CD4-positive, alpha-beta T cell (primary cell): ENCODE results near the gene MT2A. TPM values are rescaled to one million over a fixed set of nuclear protein-coding genes. Genes with fewer than 3 reads are reported as not detected.

Experiments
- ATAC-seq: fragments of 200-7000 bp; cut with Tn5 transposase; one replicate; pipeline ENCODE4 v1.10.0; 2022; ENCODE audit warnings: mild to moderate bottlenecking; ENCODE audit not compliant: poor library complexity
- CTCF ChIA-PET: fragments of 350-600 bp; sonication (Branson Sonifier 250); formaldehyde crosslinking; loops from one replicate; lab custom pipeline; 2021; ENCODE audit warnings: antibody characterized with exemption, inconsistent platforms; lab: Charles Lee
- POLR2A ChIA-PET: fragments of 350-600 bp; sonication (Branson Sonifier 250); formaldehyde crosslinking; loops from one replicate; lab custom pipeline; 2021; ENCODE audit warnings: antibody characterized with exemption, inconsistent platforms; lab: Charles Lee
- DNase-seq, 14 experiments: peaks; one replicate each; pipeline ENCODE4 v3.0.0-alpha.2; 2013 to 2020; ENCODE audit warnings: mixed read lengths in 2 of 14
- H3K27ac ChIP-seq, 2 donors: one replicate each; pipeline versions ENCODE4 v1.5.1 to v1.7.0; 2013; ENCODE audit warnings: low read length in 2 of 2, low read depth in 1 of 2, mild to moderate bottlenecking in 1 of 2
- H3K27me3 ChIP-seq, 2 experiments: 1 replicate in 1 of 2; 2 replicates in 1 of 2; pipeline versions ENCODE4 v1.6.1 to v1.7.0; 2013; ENCODE audit warnings: low read length in 2 of 2, control low read depth in 1 of 2, mild to moderate bottlenecking in 1 of 2, moderate library complexity in 1 of 2; ENCODE audit not compliant: insufficient read depth in 2 of 2, control insufficient read depth in 1 of 2
- H3K36me3 ChIP-seq: one replicate; pipeline ENCODE4 v1.6.1; 2013; ENCODE audit warnings: low read length, control low read depth; ENCODE audit not compliant: insufficient read depth
- H3K4me1 ChIP-seq: one replicate; pipeline ENCODE4 v1.6.1; 2013; ENCODE audit warnings: low read length, control low read depth; ENCODE audit not compliant: insufficient read depth
- H3K4me3 ChIP-seq: one replicate; pipeline ENCODE4 v1.5.1; 2013; ENCODE audit warnings: mild to moderate bottlenecking, low read length, moderate library complexity
- H3K9me3 ChIP-seq, 2 experiments: 1 replicate in 1 of 2; 2 replicates in 1 of 2; pipeline versions ENCODE4 v1.6.1 to v1.7.0; 2013; ENCODE audit warnings: low read length in 2 of 2, mild to moderate bottlenecking in 2 of 2, control low read depth in 1 of 2, moderate library complexity in 1 of 2; ENCODE audit not compliant: control insufficient read depth in 1 of 2, insufficient read depth in 1 of 2
- H3K27ac Mint-ChIP-seq: one replicate; pipeline ENCODE4 v1.8.0; 2020; ENCODE audit warnings: mixed read lengths
- H3K27me3 Mint-ChIP-seq: one replicate; pipeline ENCODE4 v1.8.0; 2021; ENCODE audit warnings: mixed read lengths
- H3K36me3 Mint-ChIP-seq: one replicate; pipeline ENCODE4 v1.8.0; 2021; ENCODE audit warnings: low read depth, mixed read lengths
- H3K4me1 Mint-ChIP-seq: one replicate; pipeline ENCODE4 v1.8.0; 2021; ENCODE audit warnings: low read depth, mixed read lengths
- H3K4me3 Mint-ChIP-seq: one replicate; pipeline ENCODE4 v1.8.0; 2020; ENCODE audit warnings: mild to moderate bottlenecking, mixed read lengths
- H3K9me3 Mint-ChIP-seq: one replicate; pipeline ENCODE4 v1.8.0; 2020; ENCODE audit warnings: mixed read lengths
- intact Hi-C, 2 experiments: fragments of 100-400 bp; cut with DNase I in 1 of 2; cut with micrococcal nuclease in 1 of 2; formaldehyde crosslinking; loops; one replicate each; pipeline versions ENCODE4 v1.15.1 to v1.9.0; 2023 to 2025; cut with DNase I, micrococcal nuclease
- total RNA-seq, 174 experiments: library from RNA in 2 of 174; stranded (reverse) in 2 of 174; gene quantifications; one replicate each; pipeline ENCODE4 v1.2.3 and lab custom pipeline; 2021 to 2026
- TF ChIP-seq, protein P1 (sequence below): fragments of 200-600 bp; IDR thresholded peaks from one replicate; pipeline ENCODE4 v1.8.0; 2022; ENCODE audit warnings: antibody characterized with exemption, mild to moderate bottlenecking

MT2A gene
- total RNA-seq, 2 experiments from 2014 or later = 47.1 to 50.8 TPM

DNA sequence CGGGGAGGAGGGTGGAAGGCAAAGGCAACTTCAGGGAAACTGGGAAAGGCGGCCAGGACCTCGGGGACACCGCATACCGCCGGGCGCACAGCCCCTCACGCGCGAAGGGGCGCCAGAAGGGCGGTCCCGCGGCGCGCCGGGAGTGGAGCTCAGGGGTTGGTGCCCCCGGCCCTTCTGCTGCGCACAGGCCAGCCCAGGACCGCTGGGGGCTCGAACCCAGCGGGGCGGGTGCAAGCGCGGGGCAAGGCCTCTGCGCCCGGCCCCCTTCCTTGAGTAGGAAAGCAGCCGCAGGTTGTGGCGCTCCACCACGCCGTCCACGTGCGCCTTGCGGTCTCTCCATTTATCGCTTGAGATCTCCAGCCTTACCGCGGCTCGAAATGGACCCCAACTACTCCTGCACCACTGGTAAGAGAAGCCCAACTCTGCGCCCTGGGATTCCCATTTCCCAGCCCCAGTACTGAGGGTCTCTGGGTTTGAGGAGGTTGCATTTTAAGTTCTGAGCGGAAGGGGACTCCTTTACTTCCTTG lies 27.1 kb downstream of the MT2A start:
- peaks cover 49% of the 10 kb centered on the region for H3K4me1 ChIP-seq
- no peaks in the 10 kb centered on the region for H3K36me3 ChIP-seq
- Mint-ChIP-seq H3K4me3 (peak overlapping the region; percentile 68), H3K36me3 (no peaks in the 10 kb centered on the region), H3K27ac (no peak overlapping the region), H3K27me3 (peaks cover 95% of the 10 kb centered on the region), H3K9me3 (no peaks in the 10 kb centered on the region), H3K4me1 (peaks cover 56% of the 10 kb centered on the region)
- CTCF ChIA-PET = no interaction called here
- DNase-seq (no peak), ATAC-seq (peak; percentile 23)
- POLR2A ChIA-PET = no interaction called here
- peak overlapping the region; percentile 19 for H3K4me3 ChIP-seq
- H3K27me3 ChIP-seq = peaks cover 78 to 91% of the 10 kb centered on the region in 2 experiments
- intact Hi-C loops = no loop called here
- TF ChIP-seq, protein P1, sequence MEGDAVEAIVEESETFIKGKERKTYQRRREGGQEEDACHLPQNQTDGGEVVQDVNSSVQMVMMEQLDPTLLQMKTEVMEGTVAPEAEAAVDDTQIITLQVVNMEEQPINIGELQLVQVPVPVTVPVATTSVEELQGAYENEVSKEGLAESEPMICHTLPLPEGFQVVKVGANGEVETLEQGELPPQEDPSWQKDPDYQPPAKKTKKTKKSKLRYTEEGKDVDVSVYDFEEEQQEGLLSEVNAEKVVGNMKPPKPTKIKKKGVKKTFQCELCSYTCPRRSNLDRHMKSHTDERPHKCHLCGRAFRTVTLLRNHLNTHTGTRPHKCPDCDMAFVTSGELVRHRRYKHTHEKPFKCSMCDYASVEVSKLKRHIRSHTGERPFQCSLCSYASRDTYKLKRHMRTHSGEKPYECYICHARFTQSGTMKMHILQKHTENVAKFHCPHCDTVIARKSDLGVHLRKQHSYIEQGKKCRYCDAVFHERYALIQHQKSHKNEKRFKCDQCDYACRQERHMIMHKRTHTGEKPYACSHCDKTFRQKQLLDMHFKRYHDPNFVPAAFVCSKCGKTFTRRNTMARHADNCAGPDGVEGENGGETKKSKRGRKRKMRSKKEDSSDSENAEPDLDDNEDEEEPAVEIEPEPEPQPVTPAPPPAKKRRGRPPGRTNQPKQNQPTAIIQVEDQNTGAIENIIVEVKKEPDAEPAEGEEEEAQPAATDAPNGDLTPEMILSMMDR = no peak
- H3K27ac ChIP-seq = no peak overlapping the region
- peaks cover 0 to 13% of the 10 kb centered on the region in 2 experiments for H3K9me3 ChIP-seq

DNA sequence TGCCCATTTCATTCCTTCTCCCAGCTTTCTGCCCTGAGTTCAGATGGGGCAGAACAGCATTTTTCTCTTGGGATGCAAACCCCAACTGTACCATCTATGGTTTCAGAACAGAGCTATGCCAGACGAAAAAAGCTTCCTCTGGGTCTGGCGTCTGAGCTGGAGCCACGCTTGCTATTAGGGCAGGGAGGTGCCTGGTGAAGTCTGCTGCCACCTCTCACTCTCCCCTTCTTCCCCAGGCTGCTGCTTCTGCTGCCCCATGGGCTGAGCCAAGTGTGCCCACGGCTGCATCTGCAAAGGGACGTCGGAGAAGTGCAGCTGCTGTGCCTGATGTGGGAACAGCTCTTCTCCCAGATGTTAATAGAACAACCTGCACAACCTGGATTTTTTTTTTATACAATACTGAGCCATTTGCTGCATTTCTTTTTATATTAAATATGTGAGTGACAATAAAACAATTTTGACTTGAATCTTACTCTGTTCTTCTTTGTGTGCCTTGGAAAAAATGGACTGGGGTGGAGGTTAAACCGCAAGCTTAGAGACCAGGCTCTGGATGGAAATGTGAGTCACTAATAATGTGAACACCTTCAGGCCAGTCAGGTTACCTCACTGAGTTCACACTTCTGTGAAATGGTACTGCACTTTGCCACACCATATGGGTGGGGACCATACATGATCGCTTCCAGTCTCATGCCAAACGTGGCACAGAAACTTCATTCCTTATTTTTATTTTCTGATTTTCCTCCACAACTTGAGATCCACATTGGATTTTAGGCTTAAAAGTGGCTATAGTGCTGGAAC lies 28.4 kb downstream of the MT2A start:
- H3K27me3 ChIP-seq = peaks cover 69 to 82% of the 10 kb centered on the region in 2 experiments
- ATAC-seq (no peak), DNase-seq (no peak)
- POLR2A ChIA-PET = interaction anchor here (0.8 kb wide), 1 partner anchor 11 kb away, joined by 3 read pairs; the partner anchor contains the start of gene MT1E
- no peaks in the 10 kb centered on the region for H3K36me3 ChIP-seq
- H3K27ac ChIP-seq = no peak overlapping the region
- Mint-ChIP-seq H3K27ac (no peak overlapping the region), H3K9me3 (no peaks in the 10 kb centered on the region), H3K4me1 (peaks cover 50% of the 10 kb centered on the region), H3K27me3 (peaks cover 92% of the 10 kb centered on the region), H3K4me3 (no peak overlapping the region), H3K36me3 (no peaks in the 10 kb centered on the region)
- peaks cover 47% of the 10 kb centered on the region for H3K4me1 ChIP-seq
- peaks cover 0 to 13% of the 10 kb centered on the region in 2 experiments for H3K9me3 ChIP-seq
- intact Hi-C loops = no loop called here
- no peak overlapping the region for H3K4me3 ChIP-seq
- CTCF ChIA-PET = interaction anchor here (1.2 kb wide), 1 partner anchor 19 kb away, joined by 3 read pairs; no protein-coding TSS in a partner anchor
- TF ChIP-seq, protein P1 = no peak

DNA sequence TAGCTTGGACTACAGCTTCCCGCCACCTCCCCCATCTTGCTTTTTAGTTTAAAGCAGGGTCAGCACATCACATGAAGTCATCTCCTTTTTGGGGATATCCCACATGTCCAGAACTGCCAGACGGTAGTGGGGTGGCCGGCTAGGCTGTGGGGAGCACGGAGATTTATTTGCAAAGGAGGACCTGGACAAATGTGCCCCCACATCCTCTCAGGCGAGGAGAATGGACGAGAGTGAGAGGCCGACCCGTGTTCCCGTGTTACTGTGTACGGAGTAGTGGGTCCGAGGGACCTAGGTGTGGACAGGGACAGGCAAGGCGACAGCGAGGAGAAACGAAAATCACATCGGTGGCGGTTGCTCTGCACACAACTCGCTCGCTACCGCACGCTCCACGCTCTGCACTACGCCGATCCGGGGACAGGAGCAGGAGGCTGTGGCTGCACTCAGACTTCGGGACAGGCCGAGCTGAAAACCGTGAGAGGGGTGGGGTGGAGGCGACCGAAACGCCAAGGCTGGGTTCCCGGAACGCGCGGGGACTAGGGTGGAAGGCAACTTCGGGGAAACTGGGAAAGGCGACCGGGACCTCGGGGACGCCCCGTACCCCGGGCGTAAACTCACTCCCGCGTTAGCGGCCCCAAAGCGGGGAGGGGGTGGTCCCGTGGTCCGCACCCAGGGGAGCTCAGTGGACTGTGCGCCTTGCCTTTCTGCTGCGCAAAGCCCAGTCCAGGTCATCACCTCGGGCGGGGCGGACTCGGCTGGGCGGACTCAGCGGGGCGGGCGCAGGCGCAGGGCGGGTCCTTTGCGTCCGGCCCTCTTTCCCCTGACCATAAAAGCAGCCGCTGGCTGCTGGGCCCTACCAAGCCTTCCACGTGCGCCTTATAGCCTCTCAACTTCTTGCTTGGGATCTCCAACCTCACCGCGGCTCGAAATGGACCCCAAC lies 29.7 kb downstream of the MT2A start, which contains the start of gene MT1A:
Gene MT1A, plus strand, starts transcription at position 853 of the 937 bp plus-strand sequence. Its CDS starts 73 bp downstream, at position 926.
- ChIA-PET POLR2A (interaction anchor here (0.9 kb wide), 1 partner anchor 26 kb away, joined by 3 read pairs; no protein-coding TSS in a partner anchor), CTCF (no interaction called here)
- Histone ChIP-seq H3K27me3 (peaks cover 58 to 70% of the 10 kb centered on the region in 2 experiments), H3K27ac (no peak within 1 kb of the TSS), H3K4me1 (peaks cover 40% of the 10 kb centered on the region), H3K9me3 (peaks cover 0 to 8% of the 10 kb centered on the region in 2 experiments), H3K36me3 (no peaks in the 10 kb centered on the region), H3K4me3 (no peak within 1 kb of the TSS)
- TF ChIP-seq, protein P1 = no peak
- no peak for ATAC-seq
- H3K4me1 Mint-ChIP-seq = peaks cover 51% of the 10 kb centered on the region
- H3K27ac Mint-ChIP-seq = no peak within 1 kb of the TSS
- peaks cover 79% of the 10 kb centered on the region for H3K27me3 Mint-ChIP-seq
- no peaks in the 10 kb centered on the region for H3K36me3 Mint-ChIP-seq
- intact Hi-C loops = no loop called here
- H3K9me3 Mint-ChIP-seq = no peaks in the 10 kb centered on the region
- peak in 1 of 14 experiments; percentile 37 for DNase-seq
- no peak within 1 kb of the TSS for H3K4me3 Mint-ChIP-seq
